GM21423 (cell line): ENCODE data around the gene NFIA.
"Not testable (repeated sequence)": the region's sequence is repeated elsewhere in the genome, so short reads cannot be mapped to it uniquely, and the experiment has no call there.

Experiments
- ATAC-seq: cut with Tn5 transposase; IDR thresholded peaks from one replicate; pipeline ENCODE4 v1.9.1; 2021; ENCODE audit warnings: mild to moderate bottlenecking, moderate library complexity; ENCODE audit not compliant: unreplicated experiment

The NFIA gene

GRCh38 chr1:61263905-61264824 lies 181.8 kb downstream of the NFIA start:
- ATAC-seq, result no peak

GRCh38 chr1:61264825-61265242 lies 182.5 kb downstream of the NFIA start:
- no peak for ATAC-seq

GRCh38 chr1:61265665-61266064 lies 183.3 kb downstream of the NFIA start:
- ATAC-seq, result no peak

- ATAC-seq, result no peak
Measured at GRCh38 chr1:61266738-61267137, 184.4 kb downstream of the NFIA start.

- no peak for ATAC-seq
Measured at GRCh38 chr1:61268546-61269240, 186.3 kb downstream of the NFIA start.

GRCh38 chr1:61269602-61270001 lies 187.2 kb downstream of the NFIA start:
- ATAC-seq, result no peak

- no peak for ATAC-seq
Measured at GRCh38 chr1:61270107-61270506, 187.7 kb downstream of the NFIA start.

GRCh38 chr1:61270761-61271411 lies 188.5 kb downstream of the NFIA start:
- ATAC-seq, result no peak

GRCh38 chr1:61271412-61271789 lies 189.0 kb downstream of the NFIA start:
- no peak for ATAC-seq

GRCh38 chr1:61273167-61273705 lies 190.9 kb downstream of the NFIA start:
- ATAC-seq, result no peak

GRCh38 chr1:61273861-61274260 lies 191.5 kb downstream of the NFIA start:
- ATAC-seq, result no peak

- no peak for ATAC-seq
Measured at GRCh38 chr1:61274939-61275338, 192.6 kb downstream of the NFIA start.

- ATAC-seq, result no peak
Measured at GRCh38 chr1:61276246-61276645, 193.9 kb downstream of the NFIA start.

GRCh38 chr1:61277121-61277690 lies 194.8 kb downstream of the NFIA start:
- no peak for ATAC-seq

GRCh38 chr1:61278503-61278902 lies 196.1 kb downstream of the NFIA start:
- ATAC-seq, result not testable (repeated sequence)

GRCh38 chr1:61278966-61279365 lies 196.6 kb downstream of the NFIA start:
- ATAC-seq, result no peak

GRCh38 chr1:61279570-61279969 lies 197.2 kb downstream of the NFIA start:
- no peak for ATAC-seq

GRCh38 chr1:61280452-61280851 lies 198.1 kb downstream of the NFIA start:
- ATAC-seq, result no peak

GRCh38 chr1:61282387-61282786 lies 200.0 kb downstream of the NFIA start:
- no peak for ATAC-seq

GRCh38 chr1:61284248-61284854 lies 202.0 kb downstream of the NFIA start:
- ATAC-seq, result no peak

GRCh38 chr1:61284936-61285335 lies 202.6 kb downstream of the NFIA start:
- no peak for ATAC-seq
